ENCODE data around the gene CDON.

CDON gene

DNA sequence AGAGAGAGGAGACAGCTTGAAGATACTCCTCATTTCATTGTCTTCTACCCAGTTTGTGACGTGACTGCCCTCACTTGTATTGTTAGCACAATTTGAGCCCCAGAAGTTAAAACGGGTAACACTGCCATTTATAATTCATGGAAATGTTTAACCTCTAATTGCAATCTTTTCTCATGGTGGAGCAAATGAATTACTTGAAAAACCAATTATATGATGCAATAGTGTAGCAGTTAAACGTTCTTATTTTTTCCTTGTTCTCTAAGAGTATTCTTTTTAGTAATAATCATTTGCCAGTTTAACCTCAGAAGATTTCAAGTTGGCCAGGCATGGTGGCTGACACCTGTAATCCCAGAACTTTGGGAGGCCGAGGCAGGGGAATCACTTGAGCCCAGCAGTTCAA lies 56.6 kb downstream of the CDON start:
- no peak overlapping the region for H3K27ac ChIP-seq
- TF ChIP-seq, protein P1, sequence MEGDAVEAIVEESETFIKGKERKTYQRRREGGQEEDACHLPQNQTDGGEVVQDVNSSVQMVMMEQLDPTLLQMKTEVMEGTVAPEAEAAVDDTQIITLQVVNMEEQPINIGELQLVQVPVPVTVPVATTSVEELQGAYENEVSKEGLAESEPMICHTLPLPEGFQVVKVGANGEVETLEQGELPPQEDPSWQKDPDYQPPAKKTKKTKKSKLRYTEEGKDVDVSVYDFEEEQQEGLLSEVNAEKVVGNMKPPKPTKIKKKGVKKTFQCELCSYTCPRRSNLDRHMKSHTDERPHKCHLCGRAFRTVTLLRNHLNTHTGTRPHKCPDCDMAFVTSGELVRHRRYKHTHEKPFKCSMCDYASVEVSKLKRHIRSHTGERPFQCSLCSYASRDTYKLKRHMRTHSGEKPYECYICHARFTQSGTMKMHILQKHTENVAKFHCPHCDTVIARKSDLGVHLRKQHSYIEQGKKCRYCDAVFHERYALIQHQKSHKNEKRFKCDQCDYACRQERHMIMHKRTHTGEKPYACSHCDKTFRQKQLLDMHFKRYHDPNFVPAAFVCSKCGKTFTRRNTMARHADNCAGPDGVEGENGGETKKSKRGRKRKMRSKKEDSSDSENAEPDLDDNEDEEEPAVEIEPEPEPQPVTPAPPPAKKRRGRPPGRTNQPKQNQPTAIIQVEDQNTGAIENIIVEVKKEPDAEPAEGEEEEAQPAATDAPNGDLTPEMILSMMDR (conservative IDR thresholded peaks at IDR 0.05): no peak
- no peak for TF ChIP-seq ZFX (IDR thresholded peaks at IDR 0.05)

DNA sequence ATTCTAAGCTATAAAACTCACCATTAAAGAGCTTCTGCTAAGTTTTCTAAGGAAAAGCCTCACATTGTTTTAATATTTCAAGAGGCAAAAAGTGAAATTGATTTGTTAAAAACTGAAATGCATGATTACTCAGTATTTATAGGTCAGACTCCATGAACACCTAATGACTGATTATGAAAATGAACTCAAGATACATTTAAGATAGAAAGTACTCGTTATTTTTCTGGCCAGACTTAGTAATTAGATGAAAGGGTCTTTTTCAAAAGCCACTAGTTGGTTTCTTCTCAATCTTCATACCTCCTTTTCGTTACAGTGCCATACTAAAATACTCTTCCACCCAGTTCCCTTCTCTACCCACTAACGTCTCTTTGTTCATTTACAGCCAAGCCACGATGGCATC lies 60.5 kb downstream of the CDON start:
- H3K27ac ChIP-seq: no peak overlapping the region
- TF ChIP-seq, protein P1 (conservative IDR thresholded peaks at IDR 0.05): no peak
- no peak for TF ChIP-seq ZFX (IDR thresholded peaks at IDR 0.05)

DNA sequence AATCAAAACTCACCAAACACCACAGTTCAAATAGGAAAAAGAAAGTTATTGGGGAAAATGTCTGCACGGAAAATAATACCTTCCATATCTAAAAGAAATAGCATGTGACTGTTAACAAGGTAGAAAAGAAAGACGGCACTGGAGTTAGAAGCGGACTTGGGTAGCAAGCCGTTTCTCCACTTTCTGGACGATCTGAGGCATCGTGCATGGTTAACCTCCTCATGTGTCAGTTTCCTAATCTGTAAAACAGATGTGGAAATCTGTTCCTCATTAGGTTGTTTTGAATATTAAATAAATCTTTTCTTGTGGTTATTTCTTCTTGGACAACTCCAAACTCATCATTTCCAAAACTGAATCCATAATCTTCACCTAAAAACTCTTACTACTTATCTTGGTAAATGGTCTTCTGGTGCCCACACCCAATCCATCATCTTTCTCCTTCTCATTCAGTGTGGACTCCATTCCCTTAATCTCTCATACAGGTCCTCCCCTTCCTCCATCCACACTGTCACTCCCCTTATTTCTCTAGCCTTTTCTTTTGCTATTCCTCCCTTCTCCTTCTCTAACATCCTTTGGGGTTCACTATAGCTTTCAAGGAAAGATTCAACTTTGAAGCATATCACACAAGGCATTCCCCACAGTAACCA lies 63.3 kb downstream of the CDON start:
- H3K27ac ChIP-seq: no peak overlapping the region
- TF ChIP-seq ZFX (IDR thresholded peaks at IDR 0.05): no peak
- TF ChIP-seq, protein P1 (conservative IDR thresholded peaks at IDR 0.05): no peak

DNA sequence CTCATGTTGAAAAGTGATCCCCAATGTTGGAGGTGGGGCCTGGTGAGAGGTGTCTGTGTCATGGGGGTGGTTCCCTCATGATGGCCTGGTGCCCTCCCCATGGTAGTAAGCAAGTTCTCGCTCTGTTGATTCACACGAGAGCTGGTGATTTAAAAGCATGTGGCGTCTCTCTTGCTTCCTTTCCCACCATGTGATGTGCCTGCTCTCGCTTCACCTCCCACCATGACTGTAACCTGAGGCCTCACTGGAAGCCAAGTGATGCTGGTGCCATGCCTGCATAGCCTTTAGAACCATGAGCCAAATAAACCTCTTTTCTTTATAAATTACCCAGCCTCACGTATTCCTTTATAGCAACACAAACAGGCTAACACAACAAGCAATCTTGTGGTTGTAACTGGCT lies 64.4 kb downstream of the CDON start:
- no peak for TF ChIP-seq ZFX (IDR thresholded peaks at IDR 0.05)
- TF ChIP-seq, protein P1 (conservative IDR thresholded peaks at IDR 0.05): no peak
- H3K27ac ChIP-seq: no peak overlapping the region

DNA sequence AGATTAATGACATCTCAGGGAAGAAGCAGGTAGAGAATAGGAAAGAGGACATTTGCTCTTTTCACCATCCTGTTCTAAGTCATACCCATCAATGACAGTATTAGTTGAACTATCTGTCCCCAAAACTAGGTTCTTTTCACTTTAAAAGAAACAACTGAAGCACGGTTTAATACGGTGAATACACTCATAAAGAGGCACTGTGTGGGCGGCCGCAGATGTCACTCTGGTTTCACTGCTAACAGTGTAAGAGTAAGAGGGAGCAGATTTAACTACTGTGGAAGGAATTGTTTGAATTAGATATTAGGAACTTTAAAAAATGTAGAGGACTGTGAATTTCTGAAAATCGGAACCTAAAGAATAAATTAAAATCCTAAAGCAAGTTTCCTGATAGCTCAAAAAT lies 67.4 kb downstream of the CDON start:
- TF ChIP-seq, protein P1 (conservative IDR thresholded peaks at IDR 0.05): no peak
- no peak for TF ChIP-seq ZFX (IDR thresholded peaks at IDR 0.05)

DNA sequence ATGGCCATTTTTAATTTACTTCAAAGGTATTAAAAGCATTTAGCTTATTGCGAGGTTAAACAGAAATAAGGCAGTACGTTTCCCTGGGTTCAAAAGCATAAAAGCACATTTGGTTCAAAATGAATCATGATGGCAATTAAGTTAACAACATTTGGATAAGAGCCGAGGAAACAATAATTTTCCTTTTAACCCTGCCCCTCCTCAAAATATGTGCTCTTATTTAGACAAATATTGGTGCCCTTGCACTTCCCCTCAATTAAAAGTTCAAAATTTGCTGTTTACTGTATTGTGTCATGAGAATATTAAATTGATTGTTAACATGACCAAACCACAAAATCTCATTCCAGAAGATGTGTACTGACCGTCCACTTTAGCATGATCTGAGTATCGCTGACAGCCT lies 68.2 kb downstream of the CDON start:
- no peak overlapping the region for H3K27ac ChIP-seq
- TF ChIP-seq, protein P1 (conservative IDR thresholded peaks at IDR 0.05): no peak
- TF ChIP-seq ZFX (IDR thresholded peaks at IDR 0.05): no peak

More for the DNA sequence above, 67.4 kb downstream of the CDON start:
- no peak overlapping the region for H3K27ac ChIP-seq

DNA sequence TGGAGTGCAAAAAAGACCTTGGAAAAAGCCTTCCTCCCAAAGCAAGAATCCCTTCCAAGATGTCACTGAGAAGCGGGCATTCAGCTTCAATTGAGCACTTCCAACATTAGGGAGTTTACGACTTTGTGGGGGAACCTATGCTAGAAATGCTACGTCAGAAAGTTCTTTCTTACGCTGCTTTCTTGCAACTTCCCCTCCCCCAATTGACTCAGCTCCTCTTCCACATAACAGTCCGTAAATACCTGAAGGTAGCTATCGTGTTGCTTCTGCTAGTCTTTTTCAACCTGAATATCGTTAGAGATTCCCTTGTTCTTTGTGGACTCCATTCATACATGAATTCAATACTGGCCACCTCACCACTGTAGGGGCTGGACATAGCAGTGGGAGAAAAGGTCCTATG lies 69.8 kb downstream of the CDON start:
- H3K27ac ChIP-seq: no peak overlapping the region
- no peak for TF ChIP-seq ZFX (IDR thresholded peaks at IDR 0.05)
- TF ChIP-seq, protein P1 (conservative IDR thresholded peaks at IDR 0.05): no peak
